Left ventricle myocardium superior (tissue), 1 donor: Measurements from ENCODE around the gene ZNF467. TPM values are rescaled to one million over a fixed set of nuclear protein-coding genes. Genes with fewer than 3 reads are reported as not detected.

ENCODE experiments used
- ATAC-seq: fragments of 200-7000 bp; cut with Tn5 transposase; one replicate; pipeline ENCODE4 v1.9.1; 2020; ENCODE audit warnings: mild to moderate bottlenecking, moderate library complexity
- DNase-seq: peaks from one replicate; pipeline ENCODE4 v3.0.0-alpha.2; 2020
- intact Hi-C: fragments of 100-400 bp; cut with micrococcal nuclease; formaldehyde crosslinking; loops from one replicate; pipeline ENCODE4 v1.11.0; 2022
- total RNA-seq: library from RNA; stranded (reverse); fragmentation: NEBNext Ultra II Directional; extraction: Animal tissue kit (Norgen Biotek cat#: 25700); gene quantifications from one replicate; pipeline ENCODE4 v1.2.1, GENCODE V29; 2021
- donor health status: DM: no; HTN: yes; CAD: no; lungs with severe emphysema.

Gene ZNF467
- total RNA-seq, 1 donor from 2014 or later, result 7.8 TPM

DNA sequence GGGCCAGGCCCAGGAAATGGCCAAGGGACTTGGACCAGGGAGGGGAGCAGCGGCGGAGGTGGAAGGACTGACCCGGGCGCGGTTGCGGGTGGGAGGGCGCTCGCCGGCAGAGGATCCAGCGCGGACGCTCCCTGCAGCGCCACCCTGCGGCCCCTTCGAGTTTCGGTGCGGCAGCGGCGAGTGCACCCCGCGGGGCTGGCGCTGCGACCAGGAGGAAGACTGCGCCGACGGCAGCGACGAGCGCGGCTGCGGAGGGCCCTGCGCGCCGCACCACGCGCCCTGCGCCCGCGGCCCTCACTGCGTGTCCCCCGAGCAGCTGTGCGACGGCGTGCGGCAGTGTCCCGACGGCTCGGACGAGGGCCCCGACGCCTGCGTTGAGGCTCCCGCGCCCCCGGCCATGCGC lies 16.8 kb upstream of the ZNF467 start:
- DNase-seq (peak; percentile 72), ATAC-seq (peak; percentile 54)
- intact Hi-C loops, result no loop called here

DNA sequence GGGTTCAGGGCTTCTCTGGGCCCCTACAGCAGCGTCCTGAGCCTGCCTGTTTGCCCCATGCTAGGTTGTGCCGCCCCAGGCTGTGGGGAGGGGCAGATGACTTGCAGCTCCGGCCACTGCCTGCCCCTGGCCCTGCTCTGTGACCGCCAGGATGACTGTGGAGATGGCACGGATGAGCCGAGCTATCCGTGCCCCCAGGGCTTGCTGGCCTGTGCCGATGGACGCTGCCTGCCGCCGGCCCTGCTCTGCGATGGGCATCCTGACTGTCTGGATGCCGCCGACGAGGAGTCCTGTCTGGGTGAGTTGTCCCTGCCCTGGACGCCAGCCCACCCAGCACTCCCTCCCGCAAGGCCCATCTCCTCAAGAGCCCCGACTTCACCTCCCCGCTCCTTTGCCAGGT lies 15.7 kb upstream of the ZNF467 start:
- intact Hi-C loops, result no loop called here
- no peak for DNase-seq
- ATAC-seq, result no peak

DNA sequence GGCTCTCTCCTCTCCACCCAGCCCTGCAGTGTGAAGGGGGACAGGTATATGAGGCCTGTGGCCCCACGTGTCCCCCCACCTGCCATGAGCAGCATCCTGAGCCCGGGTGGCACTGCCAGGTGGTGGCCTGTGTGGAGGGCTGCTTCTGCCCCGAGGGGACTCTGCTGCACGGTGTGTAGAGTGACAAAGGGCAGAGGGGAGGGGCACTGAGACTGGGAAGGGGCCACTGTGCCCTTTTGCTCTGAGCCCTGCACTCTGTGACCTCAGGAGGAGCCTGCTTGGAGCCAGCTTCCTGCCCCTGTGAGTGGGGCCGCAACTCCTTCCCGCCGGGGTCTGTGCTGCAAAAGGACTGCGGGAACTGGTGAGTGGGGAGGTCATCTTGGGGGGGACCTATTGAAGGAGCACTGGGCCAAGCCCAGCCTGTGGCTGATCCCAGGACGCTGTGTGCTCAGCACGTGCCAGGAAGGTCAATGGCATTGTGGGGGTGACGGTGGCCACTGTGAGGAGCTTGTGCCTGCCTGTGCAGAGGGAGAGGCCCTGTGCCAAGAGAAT lies 15.0 kb upstream of the ZNF467 start:
- no peak for ATAC-seq
- intact Hi-C loops, result no loop called here
- DNase-seq, result no peak

DNA sequence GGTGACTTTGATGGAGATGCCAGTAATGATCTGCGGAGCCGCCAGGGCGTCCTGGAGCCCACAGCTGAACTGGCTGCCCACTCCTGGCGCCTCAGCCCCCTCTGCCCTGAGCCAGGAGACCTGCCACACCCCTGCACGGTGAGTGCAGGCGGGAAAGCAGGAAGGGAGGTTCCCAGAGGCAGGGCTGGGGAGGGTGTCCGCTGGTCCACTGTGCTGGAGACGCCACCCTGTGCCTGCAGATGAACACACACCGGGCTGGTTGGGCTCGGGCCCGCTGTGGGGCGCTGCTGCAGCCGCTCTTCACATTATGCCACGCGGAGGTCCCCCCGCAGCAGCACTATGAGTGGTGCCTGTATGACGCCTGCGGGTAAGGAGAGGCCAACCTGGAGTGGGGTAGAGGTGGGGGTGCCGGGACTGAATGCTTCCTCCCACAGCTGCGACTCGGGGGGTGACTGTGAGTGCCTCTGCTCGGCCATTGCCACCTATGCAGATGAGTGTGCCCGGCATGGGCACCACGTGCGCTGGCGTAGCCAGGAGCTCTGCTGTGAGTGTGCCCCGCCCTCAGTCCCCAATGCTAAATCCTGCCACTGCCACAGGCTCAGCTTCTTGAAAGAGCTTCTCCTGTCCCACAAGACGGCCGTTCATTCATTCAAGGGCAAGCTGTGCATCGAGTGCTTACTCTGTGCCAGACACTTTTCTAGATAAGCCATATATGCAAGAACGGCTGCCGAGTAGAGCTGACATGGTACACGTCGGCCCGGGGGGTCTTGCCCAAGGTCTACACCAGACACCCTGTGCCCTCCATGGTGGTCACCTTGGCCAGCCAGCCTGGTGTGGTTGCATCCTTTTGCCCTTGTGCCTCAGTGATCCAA lies 14.3 kb upstream of the ZNF467 start:
- ATAC-seq (peak; percentile 64), DNase-seq (peak; percentile 54)
- intact Hi-C loops, result no loop called here

DNA sequence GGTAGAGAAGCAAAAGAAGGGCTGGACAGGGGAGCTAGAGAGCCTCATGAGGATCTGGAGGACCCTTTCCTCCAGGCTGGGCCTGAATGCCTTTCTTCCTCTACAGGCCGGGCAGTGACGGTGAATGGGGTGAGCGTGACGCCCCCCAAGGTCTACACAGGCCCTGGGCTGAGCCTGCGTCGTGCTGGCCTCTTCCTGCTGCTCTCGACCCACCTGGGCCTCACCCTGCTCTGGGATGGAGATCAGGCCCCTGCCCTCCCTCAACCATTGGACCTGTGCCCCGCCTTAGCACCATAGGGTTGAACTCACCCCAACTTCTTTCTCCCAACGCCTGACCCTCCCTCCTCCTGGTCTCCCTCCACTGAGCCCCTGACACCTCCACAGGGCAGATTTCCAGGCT lies 12.6 kb upstream of the ZNF467 start:
- ATAC-seq (no peak), DNase-seq (no peak)
- intact Hi-C loops, result no loop called here

DNA sequence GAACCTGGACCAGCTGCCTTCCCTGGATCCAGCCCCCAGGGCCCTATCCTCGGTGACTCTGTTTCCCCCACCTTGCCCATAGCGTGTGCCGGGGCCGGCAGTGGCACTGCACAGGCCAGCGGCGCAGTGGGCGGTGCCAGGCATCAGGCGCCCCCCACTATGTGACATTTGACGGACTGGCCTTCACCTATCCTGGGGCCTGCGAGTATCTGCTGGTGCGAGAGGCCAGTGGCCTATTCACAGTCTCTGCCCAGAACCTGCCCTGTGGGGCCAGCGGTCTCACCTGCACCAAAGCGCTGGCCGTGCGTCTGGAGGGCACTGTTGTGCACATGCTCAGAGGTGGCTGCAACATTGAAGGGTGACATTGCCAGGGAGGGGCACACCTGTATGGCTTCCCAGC lies 12.0 kb upstream of the ZNF467 start:
- intact Hi-C loops, result no loop called here
- no peak for DNase-seq
- ATAC-seq, result no peak

DNA sequence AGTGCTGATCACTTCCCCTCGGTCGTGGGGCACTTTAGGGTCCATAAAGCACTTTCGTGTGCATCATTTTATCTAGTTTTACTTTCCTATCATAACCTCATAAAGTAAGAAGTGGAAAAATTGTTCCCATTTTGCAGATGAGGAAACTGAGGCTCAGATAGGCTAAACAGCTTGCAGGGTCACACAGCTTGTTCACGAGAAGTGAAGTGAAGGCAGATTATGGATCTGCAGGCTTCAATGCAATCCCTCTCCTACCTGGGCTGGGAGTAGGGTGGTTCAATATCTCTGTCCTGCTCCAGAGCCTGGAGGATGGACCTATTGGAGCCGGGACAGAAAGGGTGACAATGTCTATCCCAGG lies 10.8 kb upstream of the ZNF467 start:
- DNase-seq, result no peak
- intact Hi-C loops, result no loop called here
- no peak for ATAC-seq

DNA sequence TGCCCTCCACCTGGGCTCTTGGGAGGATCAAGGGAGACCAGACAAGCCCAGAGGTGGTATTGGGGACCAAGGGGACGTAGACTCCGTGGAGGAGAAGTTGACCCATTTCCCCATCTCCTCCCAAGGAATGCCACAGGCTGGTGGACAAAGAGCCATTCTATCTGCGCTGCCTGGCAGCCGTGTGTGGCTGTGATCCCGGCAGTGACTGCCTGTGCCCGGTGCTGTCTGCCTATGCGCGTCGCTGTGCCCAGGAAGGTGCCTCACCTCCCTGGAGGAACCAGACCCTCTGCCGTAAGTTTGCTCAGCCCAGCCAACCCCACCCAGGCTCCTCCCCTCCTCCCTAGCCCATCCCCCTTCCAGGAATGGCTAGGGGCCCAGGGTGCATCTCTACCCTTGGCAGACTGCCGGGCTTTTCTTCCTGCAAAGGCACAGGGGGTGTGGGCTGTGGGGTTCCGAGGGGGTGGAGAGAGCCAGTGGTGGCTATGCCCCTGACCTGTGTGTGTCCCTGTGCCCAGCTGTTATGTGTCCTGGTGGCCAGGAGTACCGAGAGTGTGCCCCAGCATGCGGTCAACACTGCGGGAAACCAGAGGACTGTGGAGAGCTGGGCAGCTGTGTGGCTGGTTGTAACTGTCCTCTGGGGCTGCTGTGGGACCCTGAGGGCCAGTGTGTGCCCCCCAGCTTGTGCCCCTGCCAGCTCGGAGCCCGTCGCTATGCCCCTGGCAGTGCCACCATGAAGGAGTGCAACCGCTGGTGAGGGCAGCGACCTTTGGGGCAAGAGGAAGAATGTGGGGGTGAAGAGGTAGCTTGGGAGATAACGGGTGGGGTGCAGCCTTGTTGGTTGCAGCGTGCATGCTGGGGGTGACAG lies 10.2 kb upstream of the ZNF467 start:
- DNase-seq (no peak), ATAC-seq (no peak)
- intact Hi-C loops, result no loop called here

DNA sequence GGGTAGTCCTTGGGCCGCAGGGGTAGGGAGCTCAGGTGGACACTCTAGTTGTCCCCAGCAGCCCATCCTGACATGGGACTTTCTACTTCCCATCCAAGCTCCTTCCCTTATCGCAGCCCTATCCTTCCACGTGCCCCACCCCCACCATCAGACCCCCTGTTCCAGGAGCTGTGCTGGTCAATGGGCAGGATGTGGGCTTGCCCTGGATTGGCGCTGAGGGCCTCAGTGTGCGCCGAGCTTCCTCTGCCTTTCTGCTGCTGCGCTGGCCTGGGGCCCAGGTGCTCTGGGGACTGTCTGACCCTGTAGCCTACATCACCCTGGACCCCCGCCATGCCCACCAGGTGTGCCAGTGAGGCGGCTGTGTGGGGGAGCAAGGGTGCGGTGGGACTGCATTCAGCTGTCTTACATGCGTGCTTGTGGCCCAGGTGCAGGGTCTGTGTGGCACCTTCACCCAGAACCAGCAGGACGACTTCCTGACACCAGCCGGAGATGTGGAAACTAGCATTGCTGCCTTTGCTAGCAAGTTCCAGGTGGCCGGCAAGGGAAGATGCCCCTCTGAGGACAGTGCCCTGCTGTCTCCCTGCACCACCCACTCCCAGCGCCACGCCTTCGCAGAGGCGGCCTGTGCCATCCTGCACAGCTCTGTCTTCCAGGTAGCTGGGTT lies 9.4 kb upstream of the ZNF467 start:
- intact Hi-C loops, result no loop called here
- DNase-seq (no peak), ATAC-seq (no peak)

DNA sequence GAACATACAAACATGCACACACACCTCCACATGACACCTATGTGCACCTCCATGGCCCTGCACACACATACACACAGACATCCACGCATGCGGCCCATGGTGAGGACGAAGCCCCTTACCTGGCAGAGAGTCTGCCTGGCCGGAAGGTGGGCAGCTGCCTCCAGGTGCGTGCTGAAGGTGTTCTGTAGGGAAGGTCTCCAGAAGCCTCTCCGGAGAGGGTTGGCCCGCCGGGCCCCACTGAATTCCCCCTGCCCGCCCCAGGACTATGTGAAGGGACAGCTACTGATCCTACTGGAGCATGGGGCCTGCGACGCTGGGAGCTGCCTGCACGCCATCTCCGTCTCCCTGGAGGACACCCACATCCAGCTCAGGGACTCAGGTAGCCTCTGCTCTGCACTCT lies 8.5 kb upstream of the ZNF467 start:
- DNase-seq (peak; percentile 21), ATAC-seq (no peak)
- intact Hi-C loops, result no loop called here

DNA sequence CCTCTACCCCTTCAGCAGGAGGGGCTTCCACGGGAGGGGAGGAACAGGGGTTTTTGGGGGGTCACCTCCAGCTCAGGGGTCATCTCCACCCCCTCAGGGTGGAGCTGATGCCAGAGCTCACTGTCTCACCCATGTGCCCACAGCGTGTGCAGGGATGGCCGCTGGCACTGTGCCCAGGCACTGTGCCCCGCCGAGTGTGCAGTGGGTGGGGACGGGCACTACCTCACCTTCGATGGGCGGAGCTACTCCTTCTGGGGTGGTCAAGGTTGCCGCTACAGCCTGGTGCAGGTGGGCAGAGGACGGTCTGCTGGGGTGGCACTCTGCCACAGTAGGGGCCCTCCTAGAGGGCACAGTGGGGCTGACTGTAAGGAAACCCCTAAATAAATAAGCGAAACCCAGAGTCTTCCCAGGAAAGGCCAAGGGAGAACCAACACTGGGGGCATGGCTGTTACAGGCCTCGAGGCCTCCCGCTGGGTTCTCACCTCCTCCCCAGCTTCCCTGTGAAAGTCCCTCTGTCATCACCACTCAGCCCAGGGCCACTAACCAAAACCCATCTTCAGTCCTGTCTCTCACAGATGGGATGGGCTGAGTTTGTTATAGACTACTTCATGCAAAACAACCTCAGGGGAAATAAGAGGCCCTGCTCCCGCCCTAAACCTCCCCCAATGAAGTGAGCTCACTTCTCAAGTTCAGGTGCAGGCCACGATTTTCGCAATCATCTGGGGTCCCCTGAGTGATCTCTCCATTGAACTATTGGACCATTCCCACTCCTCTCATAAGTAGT lies 7.4 kb upstream of the ZNF467 start:
- ATAC-seq, result no peak
- peak; percentile 25 for DNase-seq
- intact Hi-C loops, result no loop called here

DNA sequence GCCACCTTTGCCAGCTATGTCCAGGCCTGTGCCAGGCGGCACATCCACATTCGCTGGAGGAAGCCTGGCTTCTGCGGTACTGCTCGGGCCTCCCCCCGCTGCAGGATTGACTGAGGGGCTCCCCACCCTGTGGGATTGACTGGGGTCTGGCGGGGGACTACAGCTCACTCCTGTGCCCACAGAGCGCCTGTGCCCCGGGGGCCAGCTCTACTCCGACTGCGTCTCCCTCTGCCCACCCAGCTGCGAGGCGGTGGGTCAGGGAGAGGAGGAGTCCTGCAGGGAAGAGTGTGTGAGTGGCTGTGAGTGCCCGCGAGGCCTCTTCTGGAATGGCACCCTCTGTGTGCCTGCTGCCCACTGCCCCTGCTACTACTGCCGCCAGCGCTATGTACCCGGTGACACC lies 6.7 kb upstream of the ZNF467 start:
- intact Hi-C loops, result no loop called here
- ATAC-seq, result no peak
- DNase-seq, result peak; percentile 19

DNA sequence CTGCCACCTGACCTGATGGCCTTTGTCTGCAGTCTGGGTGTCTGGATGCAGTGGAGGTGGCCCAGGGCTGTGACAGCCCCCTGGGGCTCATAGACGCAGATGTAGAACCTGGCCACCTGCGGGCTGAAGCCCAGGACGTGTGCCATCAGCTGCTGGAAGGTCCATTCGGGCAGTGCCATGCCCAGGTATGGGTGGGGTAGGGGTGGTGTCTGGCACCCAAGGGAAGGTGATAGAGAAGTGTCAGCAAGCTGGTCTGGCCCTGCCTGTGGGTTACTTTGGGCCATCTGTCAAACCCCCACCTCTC lies 6.1 kb upstream of the ZNF467 start:
- peak; percentile 20 for DNase-seq
- intact Hi-C loops, result no loop called here
- ATAC-seq, result no peak

DNA sequence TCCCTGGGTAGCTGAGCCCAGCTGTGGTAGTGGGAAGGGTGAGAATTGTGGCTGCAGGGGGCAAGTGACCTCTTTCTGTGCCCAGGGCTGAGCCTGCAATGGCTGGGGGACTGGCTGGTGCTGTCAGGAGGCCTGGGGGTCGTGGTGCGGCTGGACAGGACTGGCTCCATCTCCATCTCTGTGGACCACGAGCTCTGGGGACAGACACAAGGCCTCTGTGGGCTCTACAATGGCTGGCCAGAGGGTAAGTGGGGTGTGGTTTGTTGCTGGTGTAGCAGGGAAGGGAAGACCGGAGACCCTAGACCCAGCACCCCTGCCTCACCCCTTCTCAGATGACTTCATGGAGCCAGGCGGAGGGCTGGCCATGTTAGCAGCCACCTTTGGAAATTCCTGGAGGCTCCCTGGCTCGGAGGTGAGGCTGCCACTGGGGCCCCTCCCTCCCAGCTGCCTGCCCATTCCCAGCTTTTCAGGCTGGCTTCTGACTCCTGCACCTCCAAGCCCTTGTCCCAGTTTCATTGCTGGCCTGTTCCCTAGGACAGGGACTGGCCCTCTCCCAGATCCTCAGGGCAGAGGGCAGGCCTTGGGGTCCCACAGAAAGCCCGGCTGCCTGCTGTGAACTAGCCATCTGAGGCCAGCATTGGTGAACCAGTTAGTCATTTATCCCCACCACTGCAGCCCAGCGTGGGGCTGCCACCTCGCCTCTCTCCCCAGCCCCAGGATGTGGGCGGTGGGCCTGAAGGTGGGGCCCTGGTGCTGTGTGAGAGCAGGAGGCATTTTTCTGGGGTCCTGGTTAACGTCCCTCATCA lies 5.5 kb upstream of the ZNF467 start:
- peak; percentile 18 for DNase-seq
- intact Hi-C loops, result no loop called here
- no peak for ATAC-seq

DNA sequence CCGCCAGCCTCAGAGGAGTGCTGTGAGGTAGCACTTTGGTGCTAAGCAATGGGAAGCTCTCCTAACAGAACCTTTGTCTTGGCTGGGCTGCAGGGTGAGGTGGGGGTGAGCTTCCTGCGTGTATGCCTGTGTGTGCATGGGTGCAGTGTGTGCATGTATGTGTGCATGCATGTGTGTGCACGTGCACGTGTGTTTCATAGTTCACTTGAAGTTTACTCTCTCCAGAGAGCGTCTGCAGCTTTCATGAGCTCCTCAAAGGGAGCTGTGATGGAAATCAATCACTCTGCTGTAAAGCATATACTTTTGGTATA lies 4.9 kb upstream of the ZNF467 start:
- ATAC-seq, result no peak
- DNase-seq, result no peak
- intact Hi-C loops, result no loop called here

DNA sequence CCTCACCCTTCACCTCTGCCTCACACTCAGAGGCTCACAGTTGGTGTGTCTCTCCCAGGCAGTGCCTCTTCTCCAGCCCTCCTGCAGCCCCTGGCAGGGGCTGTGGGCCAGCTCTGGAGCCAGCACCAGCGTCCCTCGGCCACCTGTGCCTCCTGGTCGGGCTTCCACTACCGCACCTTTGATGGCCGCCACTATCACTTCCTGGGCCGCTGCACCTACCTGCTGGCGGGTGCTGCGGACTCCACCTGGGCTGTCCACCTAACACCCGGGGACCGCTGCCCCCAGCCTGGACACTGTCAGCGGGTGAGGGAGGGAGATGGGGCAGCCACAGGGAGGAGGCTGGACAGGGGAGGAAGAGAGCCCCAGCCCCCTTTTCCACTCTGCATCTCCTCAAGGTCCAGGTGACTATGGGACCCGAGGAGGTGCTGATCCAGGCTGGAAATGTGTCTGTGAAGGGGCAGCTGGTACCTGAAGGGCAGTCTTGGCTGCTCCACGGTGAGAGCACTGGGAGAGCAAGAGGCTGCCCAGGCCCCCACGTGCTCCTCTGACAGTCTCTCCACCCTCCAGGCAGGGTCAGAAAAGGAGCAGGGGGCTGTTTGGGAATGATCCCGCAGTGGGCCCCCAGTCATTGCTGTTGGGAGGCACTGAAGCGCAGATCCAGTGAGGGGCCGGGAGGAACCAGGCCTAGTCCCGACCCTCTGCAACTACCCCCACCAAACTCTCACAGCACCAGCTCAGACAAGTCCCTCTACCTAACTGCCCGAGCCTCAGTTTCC lies 4.4 kb upstream of the ZNF467 start:
- ATAC-seq (no peak), DNase-seq (peak; percentile 23)
- intact Hi-C loops, result no loop called here

DNA sequence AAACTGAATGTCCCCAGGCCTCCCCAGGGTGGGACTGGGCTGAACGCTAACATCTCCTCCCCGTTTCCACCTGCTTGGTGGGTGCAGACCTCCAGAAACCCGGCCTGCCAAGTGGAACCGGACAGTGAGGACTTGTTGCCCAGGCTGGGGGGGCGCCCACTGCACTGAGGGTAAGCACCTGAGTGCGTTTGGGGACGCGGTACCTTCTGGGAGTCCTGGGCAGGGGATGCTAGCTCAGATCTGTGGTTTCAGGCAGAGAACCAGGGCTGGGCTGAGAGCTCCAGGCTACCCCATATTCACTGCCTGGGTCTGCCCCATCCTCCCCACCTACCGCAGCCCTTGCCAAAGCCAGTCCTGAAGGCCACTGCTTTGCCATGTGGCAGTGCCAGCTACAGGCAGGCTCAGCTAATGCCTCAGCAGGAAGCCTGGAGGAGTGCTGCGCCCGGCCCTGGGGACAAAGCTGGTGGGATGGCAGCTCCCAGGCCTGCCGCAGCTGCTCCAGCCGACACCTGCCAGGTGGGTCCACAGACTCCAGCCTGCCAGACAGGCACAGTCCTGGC lies 3.5 kb upstream of the ZNF467 start:
- ATAC-seq (no peak), DNase-seq (no peak)
- intact Hi-C loops, result no loop called here

DNA sequence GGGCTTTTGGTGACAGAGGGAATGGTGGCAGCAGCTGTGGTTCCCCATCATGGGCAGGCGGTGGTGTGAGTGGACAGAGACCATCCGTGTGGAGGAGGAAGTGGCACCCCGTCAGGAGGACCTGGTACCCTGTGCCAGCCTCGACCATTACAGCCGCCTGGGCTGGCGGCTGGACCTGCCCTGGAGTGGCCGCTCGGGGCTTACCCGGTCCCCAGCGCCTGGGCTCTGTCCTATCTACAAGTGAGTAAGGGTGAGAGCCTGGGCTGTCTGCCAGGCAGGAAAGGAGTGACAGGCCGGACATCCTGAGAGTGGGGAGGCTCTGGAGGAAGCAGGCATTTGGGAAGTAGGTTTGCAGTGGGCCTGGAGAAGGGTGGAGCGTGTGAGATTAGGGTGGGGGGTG lies 2.9 kb upstream of the ZNF467 start:
- intact Hi-C loops, result no loop called here
- peak; percentile 87 for DNase-seq
- ATAC-seq, result peak; percentile 46
